ENCODE results near the gene SLC34A2.

Gene SLC34A2

DNA sequence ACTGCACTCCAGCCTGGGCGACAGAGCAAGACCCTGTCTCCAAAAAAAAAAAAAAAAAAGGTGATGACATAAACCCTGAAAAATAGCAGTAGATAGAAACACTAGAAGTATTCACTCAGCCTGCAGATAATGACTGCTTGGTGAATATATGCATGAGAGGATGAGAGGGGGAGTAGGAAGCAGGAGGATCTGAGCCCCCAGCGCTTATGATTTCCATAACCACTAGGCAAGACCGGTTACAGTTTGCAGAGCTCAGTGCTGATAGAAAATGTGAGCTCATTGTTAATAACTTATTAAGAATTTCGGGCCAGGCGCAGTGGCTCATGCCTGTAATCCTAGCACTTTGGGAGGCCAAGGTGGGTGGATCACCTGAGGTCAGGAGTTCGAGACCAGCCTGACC is 40.8 kb upstream of the SLC34A2 start:
- H3K9me2 ChIP-seq (ENCODE audit: low read depth, low read length), result no peaks in the 10 kb centered on the region

DNA sequence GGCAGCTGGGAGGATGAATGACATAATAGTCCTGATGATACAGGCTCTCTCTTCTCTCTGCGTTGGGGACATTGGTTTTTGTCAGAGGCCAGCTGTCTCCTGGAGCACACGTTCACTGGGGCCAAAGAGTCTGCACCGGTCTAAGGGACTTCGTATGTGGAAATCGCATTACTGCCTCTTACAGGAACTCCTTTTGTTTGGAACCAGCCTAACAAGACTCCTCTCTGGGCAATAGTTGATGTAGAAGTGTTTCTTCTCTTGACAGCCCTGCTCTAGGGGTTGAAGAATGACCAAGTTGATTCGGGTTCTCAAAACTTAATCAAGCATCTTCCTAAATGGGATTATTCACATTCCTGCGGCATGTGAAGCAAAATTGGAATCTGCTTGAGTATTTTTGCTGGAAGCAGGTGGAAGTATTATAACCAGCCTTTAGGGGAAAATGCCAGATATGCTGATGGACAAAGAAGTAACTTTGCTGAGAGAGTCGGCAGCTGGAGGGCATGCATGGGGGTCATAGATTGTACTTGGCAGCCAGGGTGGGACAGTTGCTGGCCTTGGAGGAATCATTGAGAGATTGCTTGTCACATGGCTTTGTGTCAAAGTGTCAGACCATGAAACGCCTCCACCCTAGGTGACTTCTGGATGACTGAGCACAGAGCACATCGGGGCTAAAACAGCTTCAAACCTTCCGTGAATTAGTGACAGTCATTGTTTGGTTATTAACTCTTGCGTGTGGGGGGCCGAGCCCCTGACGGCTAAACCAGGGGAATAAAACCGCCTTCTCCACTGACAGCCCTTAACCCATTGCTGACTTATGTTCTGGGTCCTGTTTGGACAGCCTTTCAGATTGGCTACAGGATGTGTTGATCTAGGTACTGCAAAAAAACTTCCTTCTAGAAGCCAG is 34.4 kb upstream of the SLC34A2 start:
- H3K27me3 ChIP-seq (ENCODE audit: insufficient read depth, low read length), result no peaks in the 10 kb centered on the region
- H3K79me2 ChIP-seq (ENCODE audit: insufficient read depth, low read length), result no peaks in the 10 kb centered on the region
- no peaks in the 10 kb centered on the region for H4K20me1 ChIP-seq (ENCODE audit: insufficient read depth, low read length)
- no peak overlapping the region for H2AFZ ChIP-seq (ENCODE audit: low read length)
- no peaks in the 10 kb centered on the region for H3K4me1 ChIP-seq (ENCODE audit: insufficient read depth, low read length, severe bottlenecking)
- H3K9me2 ChIP-seq (ENCODE audit: low read depth, low read length), result no peaks in the 10 kb centered on the region
- TF ChIP-seq, protein P1, sequence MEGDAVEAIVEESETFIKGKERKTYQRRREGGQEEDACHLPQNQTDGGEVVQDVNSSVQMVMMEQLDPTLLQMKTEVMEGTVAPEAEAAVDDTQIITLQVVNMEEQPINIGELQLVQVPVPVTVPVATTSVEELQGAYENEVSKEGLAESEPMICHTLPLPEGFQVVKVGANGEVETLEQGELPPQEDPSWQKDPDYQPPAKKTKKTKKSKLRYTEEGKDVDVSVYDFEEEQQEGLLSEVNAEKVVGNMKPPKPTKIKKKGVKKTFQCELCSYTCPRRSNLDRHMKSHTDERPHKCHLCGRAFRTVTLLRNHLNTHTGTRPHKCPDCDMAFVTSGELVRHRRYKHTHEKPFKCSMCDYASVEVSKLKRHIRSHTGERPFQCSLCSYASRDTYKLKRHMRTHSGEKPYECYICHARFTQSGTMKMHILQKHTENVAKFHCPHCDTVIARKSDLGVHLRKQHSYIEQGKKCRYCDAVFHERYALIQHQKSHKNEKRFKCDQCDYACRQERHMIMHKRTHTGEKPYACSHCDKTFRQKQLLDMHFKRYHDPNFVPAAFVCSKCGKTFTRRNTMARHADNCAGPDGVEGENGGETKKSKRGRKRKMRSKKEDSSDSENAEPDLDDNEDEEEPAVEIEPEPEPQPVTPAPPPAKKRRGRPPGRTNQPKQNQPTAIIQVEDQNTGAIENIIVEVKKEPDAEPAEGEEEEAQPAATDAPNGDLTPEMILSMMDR (IDR thresholded peaks at IDR 0.05; ENCODE audit: low read length), result no peak
- TF ChIP-seq EZH2 (IDR thresholded peaks at IDR 0.05; ENCODE audit: borderline replicate concordance, low read length), result no peak
- no peak overlapping the region for H3K9ac ChIP-seq (ENCODE audit: low read length)
- H3K36me3 ChIP-seq (ENCODE audit: insufficient read depth, low read length), result no peaks in the 10 kb centered on the region
- no peak overlapping the region for H3K27ac ChIP-seq (ENCODE audit: low read depth, low read length, poor library complexity, severe bottlenecking)
- H3K4me3 ChIP-seq (ENCODE audit: low read depth, low read length, poor library complexity, severe bottlenecking), result no peak overlapping the region
- no peak overlapping the region for H3K4me2 ChIP-seq (ENCODE audit: low read length)
- H3F3A ChIP-seq (ENCODE audit: insufficient read depth, low read length), result no peaks in the 10 kb centered on the region
- H3K9me3 ChIP-seq (ENCODE audit: low read length), result no peaks in the 10 kb centered on the region

More for the DNA sequence above, 40.8 kb upstream of the SLC34A2 start:
- Histone ChIP-seq H3K27ac (ENCODE audit: low read depth, low read length, poor library complexity, severe bottlenecking) (no peak overlapping the region), H3K79me2 (ENCODE audit: insufficient read depth, low read length) (no peaks in the 10 kb centered on the region), H3K36me3 (ENCODE audit: insufficient read depth, low read length) (no peaks in the 10 kb centered on the region), H3K4me2 (ENCODE audit: low read length) (no peak overlapping the region), H3K9me3 (ENCODE audit: low read length) (no peaks in the 10 kb centered on the region), H2AFZ (ENCODE audit: low read length) (no peak overlapping the region), H3F3A (ENCODE audit: insufficient read depth, low read length) (no peaks in the 10 kb centered on the region), H3K4me1 (ENCODE audit: insufficient read depth, low read length, severe bottlenecking) (no peaks in the 10 kb centered on the region), H3K4me3 (ENCODE audit: low read depth, low read length, poor library complexity, severe bottlenecking) (no peak overlapping the region), H3K27me3 (ENCODE audit: insufficient read depth, low read length) (no peaks in the 10 kb centered on the region), H3K9ac (ENCODE audit: low read length) (no peak overlapping the region), H4K20me1 (ENCODE audit: insufficient read depth, low read length) (no peaks in the 10 kb centered on the region)
- TF ChIP-seq, protein P1 (IDR thresholded peaks at IDR 0.05; ENCODE audit: low read length), result no peak

DNA sequence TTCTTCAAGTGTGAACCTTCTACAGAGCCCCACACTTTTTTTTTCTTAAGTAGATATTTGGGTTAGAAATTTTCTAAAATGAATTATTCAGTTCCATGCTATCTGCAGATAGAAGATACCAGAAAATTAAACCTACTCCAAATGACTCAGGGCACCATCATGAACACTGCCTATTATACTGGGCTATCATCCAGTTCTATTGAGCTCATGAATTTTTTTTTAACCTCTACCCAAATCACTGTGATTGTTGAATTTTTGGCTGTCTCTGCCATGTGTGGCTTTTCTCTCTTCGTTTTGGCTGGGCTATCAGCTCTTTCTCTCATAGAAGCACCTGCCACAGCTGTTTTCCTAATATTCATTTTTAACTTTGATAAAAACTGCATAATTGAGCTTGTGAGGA is 31.0 kb upstream of the SLC34A2 start:
- Histone ChIP-seq H3K79me2 (ENCODE audit: insufficient read depth, low read length) (no peaks in the 10 kb centered on the region), H2AFZ (ENCODE audit: low read length) (no peak overlapping the region), H3K4me2 (ENCODE audit: low read length) (no peak overlapping the region), H3K27me3 (ENCODE audit: insufficient read depth, low read length) (no peaks in the 10 kb centered on the region), H3K4me3 (ENCODE audit: low read depth, low read length, poor library complexity, severe bottlenecking) (no peak overlapping the region), H3K36me3 (ENCODE audit: insufficient read depth, low read length) (no peaks in the 10 kb centered on the region), H3K4me1 (ENCODE audit: insufficient read depth, low read length, severe bottlenecking) (no peaks in the 10 kb centered on the region), H4K20me1 (ENCODE audit: insufficient read depth, low read length) (no peaks in the 10 kb centered on the region), H3K9me2 (ENCODE audit: low read depth, low read length) (no peaks in the 10 kb centered on the region), H3K27ac (ENCODE audit: low read depth, low read length, poor library complexity, severe bottlenecking) (no peak overlapping the region), H3K9me3 (ENCODE audit: low read length) (no peaks in the 10 kb centered on the region), H3F3A (ENCODE audit: insufficient read depth, low read length) (no peaks in the 10 kb centered on the region), H3K9ac (ENCODE audit: low read length) (no peak overlapping the region)
- no peak for TF ChIP-seq EZH2 (IDR thresholded peaks at IDR 0.05; ENCODE audit: borderline replicate concordance, low read length)
- TF ChIP-seq, protein P1 (IDR thresholded peaks at IDR 0.05; ENCODE audit: low read length), result no peak

Measured in OCI-LY1 (cell line).